HepG2 (cell line): ENCODE data around the gene IL2. TPM values are rescaled to one million over a fixed set of nuclear protein-coding genes. Genes with fewer than 3 reads are reported as not detected.

ENCODE experiments used
- ATAC-seq: fragments of 200-7000 bp; cut with Tn5 transposase; 3 replicates; pipeline ENCODE4 v1.9.1; 2020; ENCODE audit warnings: mild to moderate bottlenecking, moderate library complexity
- BruUV-seq: library from RNA; stranded (reverse); fragments of 400-500 nt; replicated peaks from 2 replicates; lab custom pipeline; 2021; lab: Mats Ljungman, UMichigan
- CTCF ChIA-PET: fragments of 300-600 bp; formaldehyde crosslinking; extraction: SDS; loops from one replicate; lab custom pipeline; 2021; ENCODE audit warnings: low total read pairs, inconsistent platforms, low intra/inter-chr PET ratio; lab: Yijun Ruan, JAX
- POLR2A ChIA-PET: fragments of 350-600 bp; sonication (Branson Sonifier 250); formaldehyde crosslinking; loops from one replicate; lab custom pipeline; 2020; ENCODE audit warnings: antibody characterized with exemption, inconsistent platforms; lab: Yijun Ruan, JAX
- DNase-seq: peaks from one replicate; pipeline ENCODE4 v3.0.0-alpha.2; 2015; ENCODE audit warnings: low spot score
- FAIRE-seq: peaks from 3 replicates; lab custom pipeline; 2011; peaks lifted over from hg19 to GRCh38; lab: Jason Lieb, UNC
- H2AFZ ChIP-seq: one replicate; pipeline ENCODE4 v1.6.1; 2011; ENCODE audit warnings: low read length, inconsistent platforms
- H3K27ac ChIP-seq: fragments of 300-600 bp; 3 replicates; pipeline ENCODE4 v1.8.0; 2011; ENCODE audit warnings: mixed run types, mild to moderate bottlenecking, mixed read lengths, low read length, inconsistent platforms; ENCODE audit not compliant: insufficient read depth; ENCODE audit errors: extremely low read length
- H3K27me3 ChIP-seq, 2 experiments: fragments of 200-600 bp in 1 of 2; 2 replicates in 1 of 2; 3 replicates in 1 of 2; pipeline versions ENCODE4 v1.6.0 to v1.8.0; 2011; ENCODE audit warnings: low read length in 2 of 2, mild to moderate bottlenecking in 2 of 2, moderate library complexity in 2 of 2, inconsistent platforms in 1 of 2; ENCODE audit not compliant: insufficient read depth in 2 of 2, control insufficient read depth in 1 of 2
- H3K36me3 ChIP-seq, 2 experiments: fragments of 200-600 bp in 1 of 2; replicated peaks in 1 of 2; 2 replicates in 1 of 2; 3 replicates in 1 of 2; pipeline versions ENCODE4 v1.5.1 to v1.8.0; 2011; ENCODE audit warnings: low read length in 2 of 2, inconsistent platforms in 1 of 2; ENCODE audit not compliant: insufficient read depth in 2 of 2, control insufficient read depth in 1 of 2
- H3K4me1 ChIP-seq: 2 replicates; pipeline ENCODE4 v1.5.1; 2012; ENCODE audit warnings: low read length, inconsistent platforms; ENCODE audit not compliant: insufficient read depth
- H3K4me2 ChIP-seq: 2 replicates; pipeline ENCODE4 v1.6.0; 2011; ENCODE audit warnings: low read depth, low read length, inconsistent platforms
- H3K4me3 ChIP-seq, 3 experiments: fragments of 200-600 bp in 1 of 3; sonication (generic), shearing (Covaris generic) in 1 of 3; replicated peaks in 1 of 3; 2 replicates each; pipeline ENCODE4 v1.5.1; 2011 to 2016; ENCODE audit warnings: low read length in 3 of 3, inconsistent platforms in 2 of 3, low read depth in 2 of 3, mild to moderate bottlenecking in 2 of 3, control low read depth in 1 of 3, mixed read lengths in 1 of 3; ENCODE audit not compliant: insufficient read depth in 1 of 3
- H3K79me2 ChIP-seq: one replicate; pipeline ENCODE4 v1.6.1; 2011; ENCODE audit warnings: low read length, inconsistent platforms; ENCODE audit not compliant: insufficient read depth
- H3K9ac ChIP-seq: 2 replicates; pipeline ENCODE4 v1.6.0; 2011; ENCODE audit warnings: mild to moderate bottlenecking, low read depth, low read length, inconsistent platforms; ENCODE audit not compliant: insufficient read depth
- H3K9me3 ChIP-seq: 2 replicates; pipeline ENCODE4 v1.5.1; 2012; ENCODE audit warnings: mild to moderate bottlenecking, low read length
- H4K20me1 ChIP-seq: 2 replicates; pipeline ENCODE4 v1.6.0; 2011; ENCODE audit warnings: inconsistent platforms, mild to moderate bottlenecking, low read length, moderate library complexity; ENCODE audit not compliant: insufficient read depth
- CREB1 ChIP-seq, 2 experiments: fragments of 450-650 bp in 1 of 2; IDR thresholded peaks; 2 replicates each; pipeline ENCODE4 v1.6.1; 2016 to 2017; ENCODE audit warnings: control low read depth in 1 of 2, mild to moderate bottlenecking in 1 of 2, missing compliant biosample characterization in 1 of 2, missing genetic modification characterization in 1 of 2
- EP300 ChIP-seq, 3 experiments: sonication (generic) in 1 of 3; formaldehyde crosslinking in 1 of 3; IDR thresholded peaks; 2 replicates each; pipeline versions ENCODE4 v1.5.1 to v1.6.1; 2011 to 2020; ENCODE audit warnings: low read depth in 2 of 3, low read length in 2 of 3, borderline replicate concordance in 1 of 3, improper control_type of control experiment in 1 of 3, mild to moderate bottlenecking in 1 of 3, missing genetic modification reagents in 1 of 3, moderate library complexity in 1 of 3
- GZF1 ChIP-seq: sonication (generic); formaldehyde crosslinking; IDR thresholded peaks from 2 replicates; pipeline ENCODE4 v1.5.1; 2020; ENCODE audit warnings: mild to moderate bottlenecking, missing genetic modification reagents
- KLF9 ChIP-seq: IDR thresholded peaks from 2 replicates; pipeline ENCODE4 v1.6.1; 2016; ENCODE audit warnings: low read depth
- MTF2 ChIP-seq: sonication (generic); formaldehyde crosslinking; IDR thresholded peaks from 2 replicates; pipeline ENCODE4 v1.5.0; 2020; ENCODE audit warnings: missing genetic modification reagents, borderline replicate concordance
- ZNF558 ChIP-seq: sonication (generic); formaldehyde crosslinking; IDR thresholded peaks from 2 replicates; pipeline ENCODE4 v1.9.0; 2022; ENCODE audit warnings: mild to moderate bottlenecking, missing genetic modification reagents, borderline replicate concordance
- ZNF703 ChIP-seq: sonication (generic); formaldehyde crosslinking; IDR thresholded peaks from 2 replicates; pipeline ENCODE4 v1.5.1; 2020; ENCODE audit warnings: missing genetic modification reagents, mild to moderate bottlenecking, moderate library complexity, borderline replicate concordance
- WGBS: methylation state at CpG from one replicate; pipeline ENCODE4 v1.1.6; 2017; ENCODE audit warnings: low lambda C conversion rate; 5-methylcytosine and 5-hydroxymethylcytosine counted together
- in situ Hi-C: cut with HindIII; loops from 2 replicates; pipeline ENCODE4 v1.10.0; 2017; ENCODE audit warnings: low pct_unique_long_range_greater_than_20kb; ENCODE audit not compliant: extremely low pct_ligation_motif_present
- intact Hi-C: fragments of 100-400 bp; cut with micrococcal nuclease; formaldehyde crosslinking; loops from one replicate; pipeline ENCODE4 v1.10.0; 2022; ENCODE audit not compliant: unreplicated experiment
- polyA plus RNA-seq, 8 experiments: library from polyadenylated mRNA; depleted of rRNA in 3 of 8; stranded (reverse) in 7 of 8; unstranded in 1 of 8; fragments of >200 nt; fragmentation: Illumina TruSeq in 4 of 8; extraction: Trizol in 4 of 8; gene quantifications; 2 replicates each; pipeline versions ENCODE4 v1.2.1 to v1.2.3, GENCODE V29; 2011 to 2016; ENCODE audit warnings: low read depth in 4 of 8, missing spikeins in 1 of 8, mixed read lengths in 1 of 8; ENCODE audit not compliant: insufficient read depth in 1 of 8
- total RNA-seq, 5 experiments: library from RNA; depleted of rRNA; stranded (reverse); fragments of >200 nt; fragmentation: Illumina TruSeq; extraction: Trizol; gene quantifications; 2 replicates each; pipeline ENCODE4 v1.2.3, GENCODE V29; 2016; ENCODE audit warnings: low read depth in 1 of 5
- TF ChIP-seq, protein P1 (sequence below): sonication (generic); formaldehyde crosslinking; IDR thresholded peaks from 2 replicates; pipeline ENCODE4 v1.5.0; 2020; ENCODE audit warnings: missing genetic modification reagents
- TF ChIP-seq, protein P2 (sequence below): sonication (generic); formaldehyde crosslinking; IDR thresholded peaks from 2 replicates; pipeline ENCODE4 v1.5.0; 2020; ENCODE audit warnings: missing genetic modification reagents, mild to moderate bottlenecking, borderline replicate concordance
- TF ChIP-seq, protein P3 (sequence below): sonication (generic); formaldehyde crosslinking; IDR thresholded peaks from 2 replicates; pipeline ENCODE4 v1.5.0; 2020; ENCODE audit warnings: missing genetic modification reagents
- TF ChIP-seq, protein P4 (sequence below): sonication (generic); formaldehyde crosslinking; IDR thresholded peaks from 2 replicates; pipeline ENCODE4 v1.4.0; 2020; ENCODE audit warnings: missing genetic modification reagents

IL2 gene
- total and polyA plus RNA-seq, 2 of the 13 experiments (the other 11 are each of a cell fraction or from before 2014, with no cell fraction given), result not detected

DNA sequence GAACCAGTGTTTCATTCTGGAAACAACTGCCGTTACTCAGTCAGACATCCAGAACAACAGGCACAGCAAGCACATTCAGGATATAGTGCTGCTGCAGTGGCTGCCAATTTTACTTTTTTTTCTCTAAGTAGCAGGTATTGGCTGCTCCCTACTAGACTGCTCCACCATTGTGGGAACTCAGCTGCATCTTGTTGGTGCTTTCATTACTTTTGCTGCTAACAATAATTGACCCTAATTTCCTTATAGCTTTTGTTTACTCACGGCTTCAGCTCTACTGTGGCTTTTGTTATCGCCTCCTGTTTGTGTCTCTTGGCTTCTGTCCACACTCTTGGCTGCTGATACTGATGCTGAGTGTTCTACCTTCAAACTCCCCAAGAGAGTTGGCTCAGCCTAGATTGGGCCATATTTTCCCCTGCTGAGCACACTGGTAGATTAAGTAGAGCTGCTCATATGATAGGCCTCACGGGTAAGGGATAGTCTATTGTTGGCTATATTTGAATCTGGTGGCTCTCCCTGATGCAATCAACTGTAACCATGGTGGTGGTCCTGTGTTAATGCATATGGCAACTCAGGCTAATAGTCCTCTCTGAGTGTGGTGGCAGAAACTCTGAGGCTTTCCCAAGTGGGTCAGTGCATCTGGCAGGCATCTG lies 44.5 kb upstream of the IL2 start:
- no peak overlapping the region for H3K9ac ChIP-seq
- H2AFZ ChIP-seq, result no peak overlapping the region
- FAIRE-seq (no peak), ATAC-seq (no peak), DNase-seq (no peak)
- no peak overlapping the region for H3K4me3 ChIP-seq
- H3K27me3 ChIP-seq, result no peaks in the 10 kb centered on the region
- ChIA-PET CTCF (no interaction called here), POLR2A (no interaction called here)
- no TSS peak for BruUV-seq
- H3K27ac ChIP-seq, result no peak overlapping the region
- H3K36me3 ChIP-seq, result no peaks in the 10 kb centered on the region
- intact Hi-C loops (no loop called here), in situ Hi-C loops (no loop called here)
- no peaks in the 10 kb centered on the region for H3K79me2 ChIP-seq
- no peaks in the 10 kb centered on the region for H4K20me1 ChIP-seq
- no peaks in the 10 kb centered on the region for H3K4me1 ChIP-seq
- H3K4me2 ChIP-seq, result no peak overlapping the region
- no peaks in the 10 kb centered on the region for H3K9me3 ChIP-seq
- 10% methylated on average over 3 of the region's 4 CpGs for WGBS
- TF ChIP-seq ZNF558 (CRISPR knock-in tag), result no peak
- TF ChIP-seq, protein P1, sequence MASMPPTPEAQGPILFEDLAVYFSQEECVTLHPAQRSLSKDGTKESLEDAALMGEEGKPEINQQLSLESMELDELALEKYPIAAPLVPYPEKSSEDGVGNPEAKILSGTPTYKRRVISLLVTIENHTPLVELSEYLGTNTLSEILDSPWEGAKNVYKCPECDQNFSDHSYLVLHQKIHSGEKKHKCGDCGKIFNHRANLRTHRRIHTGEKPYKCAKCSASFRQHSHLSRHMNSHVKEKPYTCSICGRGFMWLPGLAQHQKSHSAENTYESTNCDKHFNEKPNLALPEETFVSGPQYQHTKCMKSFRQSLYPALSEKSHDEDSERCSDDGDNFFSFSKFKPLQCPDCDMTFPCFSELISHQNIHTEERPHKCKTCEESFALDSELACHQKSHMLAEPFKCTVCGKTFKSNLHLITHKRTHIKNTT (CRISPR knock-in tag), result no peak
- TF ChIP-seq ZNF703 (CRISPR knock-in tag), result no peak
- no peak for TF ChIP-seq CREB1 (IDR thresholded peaks at IDR 0.05)
- TF ChIP-seq CREB1 (CRISPR knock-in tag; IDR thresholded peaks at IDR 0.05), result no peak
- TF ChIP-seq MTF2 (CRISPR knock-in tag), result no peak
- TF ChIP-seq, protein P2, sequence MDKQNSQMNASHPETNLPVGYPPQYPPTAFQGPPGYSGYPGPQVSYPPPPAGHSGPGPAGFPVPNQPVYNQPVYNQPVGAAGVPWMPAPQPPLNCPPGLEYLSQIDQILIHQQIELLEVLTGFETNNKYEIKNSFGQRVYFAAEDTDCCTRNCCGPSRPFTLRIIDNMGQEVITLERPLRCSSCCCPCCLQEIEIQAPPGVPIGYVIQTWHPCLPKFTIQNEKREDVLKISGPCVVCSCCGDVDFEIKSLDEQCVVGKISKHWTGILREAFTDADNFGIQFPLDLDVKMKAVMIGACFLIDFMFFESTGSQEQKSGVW (CRISPR knock-in tag), result no peak
- TF ChIP-seq EP300 (IDR thresholded peaks at IDR 0.05; ENCODE audit: low read depth in 2 of 2, low read length in 2 of 2), result no peak
- TF ChIP-seq EP300 (CRISPR knock-in tag; IDR thresholded peaks at IDR 0.05; ENCODE audit: borderline replicate concordance), result no peak
- no peak for TF ChIP-seq KLF9 (CRISPR knock-in tag)
- TF ChIP-seq, protein P3, sequence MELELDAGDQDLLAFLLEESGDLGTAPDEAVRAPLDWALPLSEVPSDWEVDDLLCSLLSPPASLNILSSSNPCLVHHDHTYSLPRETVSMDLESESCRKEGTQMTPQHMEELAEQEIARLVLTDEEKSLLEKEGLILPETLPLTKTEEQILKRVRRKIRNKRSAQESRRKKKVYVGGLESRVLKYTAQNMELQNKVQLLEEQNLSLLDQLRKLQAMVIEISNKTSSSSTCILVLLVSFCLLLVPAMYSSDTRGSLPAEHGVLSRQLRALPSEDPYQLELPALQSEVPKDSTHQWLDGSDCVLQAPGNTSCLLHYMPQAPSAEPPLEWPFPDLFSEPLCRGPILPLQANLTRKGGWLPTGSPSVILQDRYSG (CRISPR knock-in tag), result no peak
- TF ChIP-seq, protein P4, sequence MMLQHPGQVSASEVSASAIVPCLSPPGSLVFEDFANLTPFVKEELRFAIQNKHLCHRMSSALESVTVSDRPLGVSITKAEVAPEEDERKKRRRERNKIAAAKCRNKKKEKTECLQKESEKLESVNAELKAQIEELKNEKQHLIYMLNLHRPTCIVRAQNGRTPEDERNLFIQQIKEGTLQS, result no peak
- no peak for TF ChIP-seq GZF1 (CRISPR knock-in tag)
